DMS 273 treated with DMSO at 0.1 percent for 48 hours (cell line): Measurements from ENCODE around the gene STXBP3.

Source experiments
- DNase-seq: peaks from one replicate; lab custom pipeline; 2025; lab: John Stamatoyannopoulos, UW

Gene STXBP3

GRCh38 chr1:108845446-108845845 is 99.0 kb downstream of the STXBP3 start:
- peak; percentile 37 for DNase-seq

DNA sequence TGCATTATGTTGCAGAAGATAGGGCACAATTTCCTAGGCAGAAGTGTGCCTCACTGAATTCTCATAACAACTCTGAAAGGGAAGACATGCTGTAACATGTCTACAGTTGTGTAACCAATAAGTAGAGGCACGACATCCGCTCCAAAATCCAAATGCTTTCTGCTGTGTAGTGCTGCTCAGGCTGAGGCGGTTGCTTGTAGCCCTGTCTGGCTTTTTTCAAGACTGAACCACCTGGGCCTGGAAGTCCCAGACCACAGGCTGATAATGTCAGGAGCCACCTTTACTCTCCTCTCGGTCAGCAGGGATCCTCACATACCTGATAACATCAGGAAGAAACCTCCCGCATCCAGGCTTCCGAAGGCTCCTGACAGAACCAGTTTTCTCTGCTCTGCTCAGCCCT is 99.5 kb downstream of the STXBP3 start:
- no peak for DNase-seq

GRCh38 chr1:108847494-108847893 is 101.0 kb downstream of the STXBP3 start:
- no peak for DNase-seq

GRCh38 chr1:108848806-108849205 is 102.3 kb downstream of the STXBP3 start:
- DNase-seq, result no peak

DNA sequence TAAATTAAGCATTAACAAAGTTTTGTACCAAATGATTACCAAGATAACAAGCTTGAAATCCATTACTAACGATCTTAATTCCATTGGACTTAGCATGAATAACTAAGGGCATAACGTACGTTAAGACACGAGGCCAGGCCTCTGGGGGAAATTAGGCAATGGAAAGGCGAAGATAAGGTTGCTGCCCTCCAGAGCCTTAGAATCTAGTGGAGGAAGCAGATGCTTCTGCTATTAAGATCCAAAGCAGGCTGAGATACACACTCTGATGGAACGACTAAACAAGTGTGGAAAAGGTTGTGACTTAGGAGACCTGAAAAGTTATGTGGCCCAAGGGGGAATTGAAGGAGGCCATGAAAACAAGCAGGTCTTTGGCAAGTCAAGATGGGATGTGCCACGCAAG is 104.5 kb downstream of the STXBP3 start:
- no peak for DNase-seq

- DNase-seq, result no peak
Measured at GRCh38 chr1:108851567-108851966, 105.1 kb downstream of the STXBP3 start.

- DNase-seq, result no peak
Measured at GRCh38 chr1:108852221-108852975, 105.9 kb downstream of the STXBP3 start.

DNA sequence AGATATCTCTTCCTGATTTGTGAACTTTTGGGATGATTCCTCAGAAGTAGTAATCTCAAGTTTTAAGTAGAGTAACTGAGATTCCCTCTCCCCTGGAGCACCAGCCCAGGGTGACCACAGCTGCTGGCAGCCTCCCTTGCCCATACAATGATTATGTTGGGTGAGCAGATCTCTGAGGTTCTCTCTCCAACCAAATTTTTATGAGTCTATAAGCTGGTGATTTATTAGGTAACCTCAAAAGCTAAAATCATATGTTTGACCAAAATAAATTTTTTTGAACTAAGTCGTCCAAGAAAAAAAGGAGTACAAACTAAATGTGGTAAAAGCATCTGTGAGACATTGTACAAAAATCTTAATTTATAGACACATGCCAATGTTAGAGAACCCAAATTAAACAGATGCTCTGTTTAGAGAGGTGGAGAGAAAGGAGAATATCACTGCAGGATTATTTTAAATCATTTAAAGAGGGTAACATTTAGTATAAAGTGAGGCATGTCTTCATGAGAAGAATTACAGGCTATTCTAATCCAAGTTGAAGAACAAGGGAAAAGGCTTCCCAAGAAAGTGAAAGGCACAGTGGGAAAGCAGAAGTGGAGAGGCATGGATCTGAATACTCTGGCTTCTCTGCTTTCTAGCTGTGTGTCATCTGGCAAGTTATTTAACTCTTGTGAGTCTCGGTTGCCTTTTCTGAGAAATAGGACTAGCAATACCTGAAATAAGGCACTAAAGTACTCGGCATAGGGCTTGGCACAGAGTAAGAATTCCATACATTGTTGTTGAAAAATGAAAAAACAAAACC is 107.9 kb downstream of the STXBP3 start:
- no peak for DNase-seq

- DNase-seq, result no peak
Measured at GRCh38 chr1:108856994-108857393, 110.5 kb downstream of the STXBP3 start, which contains the start of gene AKNAD1. Gene AKNAD1, minus strand, starts transcription at chr1:108857094. Its CDS starts 4,430 bp downstream, at chr1:108852664.

DNA sequence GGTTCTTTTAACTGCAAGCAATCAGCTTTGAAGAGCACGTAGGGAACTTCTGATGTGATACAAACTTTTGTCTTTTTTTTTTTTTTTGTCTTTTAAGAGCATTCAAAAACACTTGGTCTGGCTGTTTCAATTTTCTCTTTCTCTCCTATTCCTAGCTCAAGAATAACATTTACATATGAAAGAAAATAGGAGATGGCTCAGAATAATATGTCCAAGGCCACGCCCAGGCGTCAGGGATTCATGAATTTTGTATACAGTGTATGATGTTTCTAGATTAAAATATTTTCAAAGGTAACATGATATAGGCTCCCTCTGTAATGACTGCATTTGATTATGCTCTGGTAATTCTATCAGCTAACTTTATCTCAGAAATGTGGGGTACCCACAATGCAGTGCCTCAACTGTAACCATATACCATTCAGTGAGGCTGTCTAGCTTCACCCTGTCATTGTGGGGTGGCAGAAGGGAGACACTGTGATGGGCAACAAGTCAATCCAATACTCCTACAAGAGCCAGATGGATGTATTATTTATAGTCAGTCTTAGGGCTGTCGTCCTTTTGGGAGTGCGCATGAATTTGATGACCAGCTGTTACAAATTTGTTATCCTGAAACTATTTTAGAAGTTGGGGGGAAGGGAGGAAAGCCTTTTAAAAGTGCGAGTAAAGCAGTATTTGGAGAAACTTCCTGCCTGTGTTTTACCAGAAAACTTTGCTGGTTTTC is 111.9 kb downstream of the STXBP3 start:
- DNase-seq, result peak; percentile 98
